Measurements from ENCODE around the gene RREB1.

- TF ChIP-seq CTCF (IDR thresholded peaks at IDR 0.05 in 8 of 11, conservative IDR thresholded peaks at IDR 0.05 in 3 of 11) (no peak), POLR2A (IDR thresholded peaks at IDR 0.05) (no peak)
Measured at GRCh38 chr6:7157752-7158616, 50.2 kb downstream of the RREB1 start.
